NCI-H1436 (cell line): ENCODE data around the gene CEP89.
"Not testable (repeated sequence)": the region's sequence is repeated elsewhere in the genome, so short reads cannot be mapped to it uniquely, and the experiment has no call there.

Source experiments
- DNase-seq: peaks from one replicate; lab custom pipeline; 2025; lab: John Stamatoyannopoulos, UW

CEP89 gene

GRCh38 chr19:32895384-32895783 lies 76.4 kb downstream of the CEP89 start:
- DNase-seq = no peak

- no peak for DNase-seq
These were observed 80.1 kb downstream of the CEP89 start for GRCh38 chr19:32891609-32892008.

DNA sequence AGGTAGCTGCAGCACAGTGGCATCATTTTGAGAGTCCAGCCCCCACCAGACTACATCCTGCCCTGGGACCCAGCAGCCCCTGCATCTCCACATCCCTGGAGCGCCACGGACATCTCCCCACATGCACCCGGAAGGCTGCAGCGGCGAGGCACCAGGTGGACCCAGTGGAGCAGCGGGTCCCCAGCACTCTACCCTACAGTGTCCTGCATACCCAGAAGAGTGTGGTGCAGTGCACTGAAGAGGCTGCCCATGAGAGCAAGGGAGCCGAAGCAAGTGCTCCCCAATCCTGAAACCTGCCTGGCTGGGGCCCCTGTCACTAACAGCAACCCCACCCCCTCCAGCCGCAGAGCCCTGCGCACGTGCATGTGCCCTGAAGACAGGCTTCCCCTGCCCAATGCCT lies 80.9 kb downstream of the CEP89 start:
- DNase-seq = no peak

DNA sequence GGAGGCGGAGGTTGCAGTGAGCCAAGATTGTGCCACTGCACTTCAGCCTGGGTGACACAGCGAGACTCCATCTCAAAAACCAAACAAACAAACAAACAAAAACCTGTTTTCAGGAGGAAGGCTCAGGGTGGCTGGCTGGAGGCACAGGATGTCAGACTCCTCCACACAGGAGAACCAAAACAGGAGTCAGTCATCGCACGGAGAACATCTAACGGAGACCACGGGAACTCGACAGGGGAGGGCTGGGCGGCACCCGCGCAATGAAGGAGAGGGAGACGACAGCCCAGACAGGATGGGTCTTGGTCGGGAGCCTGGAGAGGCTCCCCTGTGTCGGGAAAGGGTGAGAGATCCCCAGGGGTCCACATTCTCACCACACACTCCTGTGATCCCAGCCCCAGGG lies 81.4 kb downstream of the CEP89 start:
- DNase-seq = no peak

GRCh38 chr19:32889137-32889934 lies 82.4 kb downstream of the CEP89 start:
- DNase-seq = no peak

DNA sequence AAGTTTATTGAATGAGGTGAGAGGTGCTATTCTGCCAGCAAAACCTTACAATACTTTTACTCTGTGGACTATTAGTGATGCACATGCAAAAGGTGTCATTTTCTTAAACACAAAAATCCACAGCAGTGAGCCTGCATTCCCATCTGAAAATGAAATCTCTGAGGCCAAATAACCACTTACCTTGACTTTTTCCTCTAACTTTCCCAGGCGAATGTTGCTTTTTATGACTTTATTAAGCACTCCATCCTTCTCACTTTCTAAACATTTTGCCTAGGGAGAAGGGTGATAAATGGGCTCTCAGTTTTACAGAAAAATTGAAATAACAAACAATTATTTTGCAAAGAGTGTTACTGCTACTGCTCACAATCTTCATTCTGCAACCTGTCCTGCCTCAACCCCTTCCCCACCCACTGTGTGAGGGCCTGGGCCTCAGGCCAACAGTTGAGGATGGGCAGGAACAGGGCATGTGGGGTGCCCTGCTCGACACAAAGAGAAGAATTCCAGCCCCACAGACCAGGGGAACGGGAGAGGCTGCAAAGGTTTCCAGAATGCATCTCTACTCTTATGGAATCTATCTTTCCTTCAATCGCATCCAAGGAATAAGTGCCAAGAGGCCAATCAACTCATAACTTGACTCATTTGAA lies 84.1 kb downstream of the CEP89 start:
- no peak for DNase-seq

GRCh38 chr19:32886241-32886640 lies 85.5 kb downstream of the CEP89 start:
- DNase-seq = no peak

DNA sequence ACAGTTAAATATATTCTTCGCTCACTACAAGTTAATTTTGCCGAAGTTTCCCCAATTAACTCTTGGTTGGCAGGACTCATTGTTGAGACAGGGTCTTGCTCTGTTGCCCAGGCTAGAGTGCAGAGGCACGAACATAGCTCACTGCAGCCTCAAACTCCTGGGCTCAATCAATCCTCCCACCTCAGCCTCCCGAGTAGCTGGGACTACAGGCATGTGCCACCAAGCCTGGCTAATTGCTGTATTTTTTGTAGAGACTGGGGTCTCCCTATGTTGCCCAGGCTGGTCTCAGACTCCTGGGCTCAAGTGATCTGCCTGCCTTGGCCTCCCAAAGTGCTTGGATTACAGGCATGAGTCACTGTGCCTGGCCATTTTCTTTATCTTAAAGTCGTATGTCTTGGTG lies 86.5 kb downstream of the CEP89 start:
- DNase-seq = not testable (repeated sequence)

DNA sequence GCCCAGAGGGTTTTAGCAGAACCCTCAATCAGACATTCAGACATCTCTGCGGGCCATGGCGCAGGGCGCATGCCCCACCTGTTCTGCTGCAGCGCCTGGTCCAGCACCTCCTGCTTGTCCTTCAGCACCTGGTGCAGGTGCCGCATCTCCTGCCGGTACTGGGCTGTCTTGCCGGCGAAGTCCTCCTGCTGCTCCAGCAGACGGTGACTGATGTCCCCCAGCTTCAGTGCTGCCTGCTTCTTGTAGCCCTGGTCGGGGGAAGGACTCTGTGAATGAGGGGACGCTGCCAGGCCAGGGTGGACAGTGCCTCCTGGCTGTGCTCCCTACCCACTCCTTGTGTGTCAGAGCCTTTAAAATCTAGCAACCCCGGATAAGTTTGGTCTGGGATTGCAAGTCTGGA lies 90.0 kb downstream of the CEP89 start:
- no peak for DNase-seq

DNA sequence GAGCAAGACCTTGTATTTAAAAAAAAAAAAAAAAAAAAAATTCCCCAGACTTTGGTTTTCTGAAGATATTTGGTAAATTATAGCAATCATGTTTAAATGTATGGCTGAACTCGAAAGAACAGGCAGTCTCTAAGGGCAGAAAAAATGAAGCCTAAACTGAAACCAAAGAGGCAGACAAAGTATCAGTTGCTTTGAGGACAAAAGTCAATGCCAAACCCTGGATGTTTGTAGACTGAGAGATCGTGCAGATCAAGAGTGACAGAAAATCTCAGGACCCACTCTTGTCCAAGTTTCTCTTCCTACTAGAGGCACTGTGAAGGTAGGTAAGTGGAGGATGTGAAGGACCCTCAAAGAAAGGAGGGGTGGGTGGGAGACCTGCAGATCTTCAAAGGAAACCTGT lies 91.1 kb downstream of the CEP89 start:
- DNase-seq = no peak

GRCh38 chr19:32879741-32880140 lies 92.0 kb downstream of the CEP89 start:
- DNase-seq = no peak

DNA sequence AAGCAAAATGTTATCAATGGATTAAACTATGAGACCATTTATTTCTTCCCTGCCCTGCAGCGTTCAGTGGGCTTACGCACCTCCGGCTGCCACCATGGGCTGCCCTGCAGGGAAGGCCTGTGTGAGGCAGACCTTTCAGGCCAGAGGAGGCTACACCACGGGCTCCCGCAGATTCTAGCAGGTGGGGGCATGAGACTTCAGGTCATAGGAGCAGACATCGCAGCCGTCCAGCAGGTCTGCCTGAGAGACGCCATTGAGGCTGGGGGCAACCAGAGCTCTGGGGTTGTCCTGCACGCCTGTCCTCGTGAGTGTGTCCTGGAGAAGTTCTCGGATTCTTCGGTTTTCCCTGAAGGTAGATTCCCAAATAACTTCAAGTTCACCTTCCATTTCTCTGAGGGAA lies 92.8 kb downstream of the CEP89 start:
- DNase-seq = no peak

DNA sequence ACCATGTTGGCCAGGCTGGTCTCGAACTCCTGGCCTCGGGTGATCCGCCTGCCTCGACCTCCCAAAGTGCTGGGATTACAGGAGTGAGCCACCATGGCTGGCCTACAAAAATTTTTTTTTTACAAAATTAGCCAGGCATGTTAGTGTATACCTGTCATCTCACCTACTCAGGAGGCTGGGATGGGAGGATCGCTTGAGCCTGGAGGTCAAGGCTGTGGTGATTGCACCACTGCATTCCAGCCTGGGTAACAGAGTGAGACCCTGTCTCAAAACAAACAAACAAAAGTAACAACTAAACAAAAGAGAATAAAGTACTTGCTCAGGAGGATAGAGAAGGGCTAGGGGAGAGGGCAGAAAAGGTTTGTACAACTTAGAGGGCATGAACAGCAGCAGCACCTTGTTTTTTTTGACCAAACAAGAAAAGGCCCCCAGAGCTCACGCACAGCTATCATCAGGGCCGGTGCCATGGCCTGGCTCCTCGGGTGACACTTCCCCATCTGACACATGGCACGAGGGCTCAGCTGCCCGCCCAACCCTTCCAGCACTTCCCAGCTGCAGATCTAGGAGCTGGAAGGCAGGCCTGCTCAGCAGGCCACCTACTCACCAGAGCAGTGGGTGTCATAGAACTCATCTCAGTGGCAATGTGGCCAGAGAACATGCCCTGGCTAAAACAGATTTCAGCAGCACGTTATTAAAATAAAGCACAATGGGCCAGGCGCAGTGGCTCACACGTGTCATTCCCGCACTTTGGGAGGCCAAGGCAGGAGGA lies 93.6 kb downstream of the CEP89 start:
- no peak for DNase-seq

- DNase-seq = no peak
These were observed 94.3 kb downstream of the CEP89 start for GRCh38 chr19:32877323-32877912.

DNA sequence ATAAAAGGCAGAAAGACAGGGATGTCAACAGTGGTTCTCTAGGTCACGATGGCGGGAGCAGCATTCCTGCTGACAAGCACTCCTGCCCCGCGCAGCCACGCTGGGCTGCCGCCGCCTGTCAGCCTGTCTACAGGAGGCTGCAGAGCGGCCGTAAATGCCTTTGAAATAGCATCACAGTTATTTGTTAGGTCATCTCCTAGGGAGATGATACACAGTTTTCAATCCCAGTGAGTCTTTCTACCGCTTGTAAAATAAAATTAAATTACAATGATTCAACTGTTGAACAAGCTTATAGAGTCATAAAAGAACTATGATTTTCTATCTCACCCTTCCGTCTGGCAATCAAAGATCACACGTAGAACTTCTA lies 94.9 kb downstream of the CEP89 start:
- no peak for DNase-seq

DNA sequence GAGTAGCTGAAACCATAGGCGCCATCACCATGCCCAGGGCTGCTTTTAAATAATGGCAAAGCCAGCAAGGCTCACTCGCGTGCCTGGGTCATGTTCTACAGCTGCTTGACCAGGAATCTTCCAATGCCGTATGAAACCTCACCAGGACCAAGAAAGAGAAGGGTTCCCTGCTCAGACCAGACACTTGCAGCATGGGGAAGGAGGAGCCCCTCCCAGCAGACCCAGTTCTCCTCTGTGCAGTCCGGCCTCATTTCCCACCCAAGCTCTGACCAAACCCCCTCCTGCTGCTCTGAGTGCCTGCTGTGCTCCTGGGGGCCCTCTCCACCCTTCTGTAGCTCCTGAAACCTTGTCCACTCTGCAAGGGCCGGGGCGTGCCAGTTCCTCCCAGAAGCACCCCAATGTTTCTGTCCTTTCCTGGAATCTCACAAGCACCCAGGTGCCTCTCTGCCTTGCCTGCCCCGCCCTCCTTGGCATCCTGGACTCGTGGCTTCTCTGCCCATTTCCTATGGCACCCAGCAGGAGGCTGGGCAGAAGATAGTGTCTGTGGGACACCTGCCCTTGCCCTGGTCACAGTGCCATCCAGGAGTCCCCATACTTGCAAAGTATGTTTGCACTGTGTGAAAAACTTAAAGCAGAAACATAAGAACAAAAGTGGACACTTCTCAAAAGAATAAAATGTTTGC lies 95.4 kb downstream of the CEP89 start:
- no peak for DNase-seq

DNA sequence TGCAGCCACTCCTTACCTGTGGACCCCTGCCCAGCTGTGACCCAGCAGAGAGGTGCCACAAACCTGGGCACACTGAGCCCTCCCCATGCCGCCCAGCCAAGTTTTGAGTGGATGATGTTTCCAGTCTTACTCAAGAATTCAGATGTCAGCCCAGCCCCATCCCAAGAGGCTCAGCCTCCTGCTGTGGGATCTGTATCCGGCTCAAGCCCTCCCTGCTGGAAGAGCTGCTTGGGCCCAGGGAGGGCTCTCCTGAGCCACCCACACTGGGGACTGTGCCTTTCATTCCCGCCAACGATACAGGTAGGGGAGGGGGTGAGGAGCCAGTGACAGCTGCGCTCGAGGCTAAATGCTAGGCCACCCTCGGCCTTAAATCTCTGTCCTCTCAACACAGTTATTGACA lies 96.3 kb downstream of the CEP89 start:
- DNase-seq = no peak

DNA sequence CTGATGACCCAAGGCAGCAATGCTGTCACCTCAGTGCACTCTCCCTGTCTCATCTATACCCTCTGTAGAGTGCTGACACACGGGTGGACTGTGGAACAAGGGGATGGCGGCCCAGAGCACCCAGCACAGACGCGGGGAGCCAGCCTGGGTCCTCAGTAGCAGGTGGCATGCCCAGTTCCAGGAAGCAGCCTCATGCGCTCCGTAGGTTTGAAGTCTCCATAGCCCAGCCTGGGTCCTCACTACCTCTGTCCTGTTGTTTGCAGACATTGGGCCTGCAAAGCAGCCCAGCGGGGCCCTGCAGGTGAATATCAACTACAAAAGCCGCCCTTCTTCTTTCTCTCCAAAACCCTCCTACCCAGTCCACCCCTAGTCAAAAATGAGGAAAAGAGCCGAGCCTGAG lies 97.2 kb downstream of the CEP89 start:
- DNase-seq = no peak

- no peak for DNase-seq
These were observed 98.4 kb downstream of the CEP89 start for GRCh38 chr19:32873247-32873959.

GRCh38 chr19:32872391-32872790 lies 99.4 kb downstream of the CEP89 start:
- DNase-seq = no peak

- no peak for DNase-seq
These were observed 100.7 kb downstream of the CEP89 start for GRCh38 chr19:32870981-32871451.
